NOMO-1 (cell line): ENCODE data around the gene C10orf120.

Source experiments
- DNase-seq, 2 experiments: peaks; one replicate each; lab custom pipeline; 2025; ENCODE audit not compliant: unreplicated experiment in 2 of 2; lab: John Stamatoyannopoulos, UW

The C10orf120 gene

GRCh38 chr10:122663516-122664130, 36.0 kb downstream of the C10orf120 start:
- DNase-seq, result no peak

GRCh38 chr10:122662231-122662630, 37.4 kb downstream of the C10orf120 start:
- DNase-seq, result no peak

GRCh38 chr10:122660696-122661095, 39.0 kb downstream of the C10orf120 start:
- no peak for DNase-seq

GRCh38 chr10:122659651-122660050, 40.0 kb downstream of the C10orf120 start:
- DNase-seq, result no peak

GRCh38 chr10:122659126-122659525, 40.5 kb downstream of the C10orf120 start:
- DNase-seq, result no peak

- no peak for DNase-seq
Measured at GRCh38 chr10:122658356-122659049, 41.1 kb downstream of the C10orf120 start.

GRCh38 chr10:122657729-122658128, 41.9 kb downstream of the C10orf120 start:
- DNase-seq, result no peak

GRCh38 chr10:122657255-122657654, 42.4 kb downstream of the C10orf120 start:
- DNase-seq, result no peak

GRCh38 chr10:122656741-122657140, 42.9 kb downstream of the C10orf120 start:
- DNase-seq, result no peak

- no peak for DNase-seq
Measured at GRCh38 chr10:122656308-122656705, 43.3 kb downstream of the C10orf120 start.

- no peak for DNase-seq
Measured at GRCh38 chr10:122655524-122656307, 43.9 kb downstream of the C10orf120 start.

- no peak for DNase-seq
Measured at GRCh38 chr10:122650331-122650730, 49.3 kb downstream of the C10orf120 start.

GRCh38 chr10:122649903-122650302, 49.7 kb downstream of the C10orf120 start:
- DNase-seq, result no peak

GRCh38 chr10:122648599-122649428, 50.8 kb downstream of the C10orf120 start:
- peak in 1 of 2 experiments; percentile 1 for DNase-seq
